ENCODE measurements around the gene SGMS2.
"Not testable (repeated sequence)": the region's sequence is repeated elsewhere in the genome, so short reads cannot be mapped to it uniquely, and the experiment has no call there.

The SGMS2 gene

DNA sequence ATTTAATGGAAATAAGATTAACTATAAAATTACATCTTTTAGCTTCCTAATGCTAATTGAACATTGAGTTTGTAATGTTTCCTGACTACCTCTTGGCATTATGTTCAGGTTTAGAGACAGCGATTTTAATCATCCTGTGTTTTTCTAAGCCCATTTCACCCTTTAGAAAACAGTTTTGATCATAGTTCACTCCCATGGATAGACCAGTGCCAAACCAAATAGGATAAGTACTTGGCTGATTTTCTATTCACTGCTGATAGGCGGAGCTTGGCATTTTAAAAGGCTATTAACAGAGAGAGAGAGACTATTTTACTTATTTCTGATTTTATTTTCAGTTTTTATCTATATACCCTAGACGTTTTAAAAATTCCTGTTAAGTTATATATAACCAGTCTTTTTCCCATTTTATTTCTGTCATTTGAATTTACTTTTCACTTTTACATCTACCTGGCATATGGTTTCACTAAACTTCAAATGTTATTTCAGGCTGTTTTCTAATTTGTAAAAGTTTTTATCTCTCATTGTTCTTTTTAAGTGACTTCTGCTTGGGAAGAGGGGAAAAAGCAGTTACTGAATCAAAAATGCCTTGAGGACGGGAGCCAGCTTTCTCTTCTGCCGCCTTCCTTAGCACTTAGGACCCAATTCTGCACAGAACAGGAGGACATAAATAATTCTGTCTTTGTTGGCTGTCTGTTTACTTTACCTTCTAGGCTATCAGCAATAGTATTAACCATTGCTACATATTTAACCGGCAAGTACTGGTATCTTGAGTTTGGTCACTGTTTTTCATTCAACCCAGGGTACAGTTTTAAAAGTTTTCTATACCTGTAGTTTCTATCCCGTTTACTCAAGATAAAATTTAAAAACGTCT, 46.4 kb downstream of the SGMS2 start:
- no peak for DNase-seq

DNA sequence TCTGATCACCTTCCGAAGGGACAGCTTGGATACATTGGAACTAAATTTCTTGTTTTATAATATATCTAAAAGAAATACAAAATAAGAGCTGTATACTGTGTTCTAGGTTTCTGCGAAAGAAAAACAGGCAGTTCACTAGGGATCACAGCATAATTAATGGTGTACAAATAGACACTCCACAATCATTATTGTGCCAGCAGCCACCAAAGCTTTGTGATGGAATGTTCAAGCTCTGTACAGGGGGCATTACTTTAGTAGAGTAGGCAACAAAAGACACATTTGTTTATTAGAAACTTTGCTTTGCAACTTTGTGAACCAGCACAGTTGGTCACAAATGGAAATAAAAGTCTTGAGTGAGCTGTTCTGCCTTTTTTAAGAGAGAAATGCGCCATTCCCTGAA, 49.3 kb downstream of the SGMS2 start:
- no peak for DNase-seq

DNA sequence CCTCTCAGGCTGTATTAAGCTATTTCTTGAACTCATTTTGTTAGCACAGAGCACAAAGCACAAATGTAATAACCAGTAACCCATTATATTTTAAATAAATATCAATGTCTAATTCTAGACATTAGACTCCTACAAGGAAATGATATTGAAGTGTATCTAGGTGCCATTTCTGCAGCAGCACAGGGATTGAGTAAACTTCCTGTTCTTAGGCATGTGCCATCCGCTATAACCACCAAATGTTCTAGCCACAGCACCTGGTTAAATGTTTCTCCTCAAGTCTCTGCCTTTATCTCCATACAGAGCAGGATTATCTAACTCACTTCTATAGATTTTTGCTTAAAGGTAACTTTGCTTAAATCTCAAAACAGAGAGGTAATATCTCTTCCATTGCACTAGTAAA, 51.4 kb downstream of the SGMS2 start:
- no peak for DNase-seq

- no peak for DNase-seq
These were observed 52.6 kb downstream of the SGMS2 start for GRCh38 chr4:107877361-107877760.

DNA sequence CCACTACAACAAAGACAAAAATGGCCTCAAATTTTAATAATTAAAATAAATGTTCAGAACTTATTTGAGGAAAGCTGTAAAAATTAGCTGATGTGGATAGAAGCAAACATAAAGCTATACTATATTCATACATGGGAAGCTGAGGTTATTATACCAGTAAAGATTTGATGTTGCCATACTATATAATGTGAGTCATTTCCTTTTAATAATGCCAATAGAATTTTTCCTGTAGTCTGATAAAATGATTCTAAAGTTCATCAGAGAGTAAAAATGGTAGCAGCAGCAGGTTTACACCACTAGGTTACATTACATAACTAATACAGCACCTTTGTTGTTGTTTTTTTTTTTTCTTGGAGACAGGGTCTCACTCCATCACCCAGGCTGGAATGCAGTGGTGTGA, 61.1 kb downstream of the SGMS2 start:
- DNase-seq = no peak

GRCh38 chr4:107888237-107888636, 63.5 kb downstream of the SGMS2 start:
- DNase-seq = no peak

DNA sequence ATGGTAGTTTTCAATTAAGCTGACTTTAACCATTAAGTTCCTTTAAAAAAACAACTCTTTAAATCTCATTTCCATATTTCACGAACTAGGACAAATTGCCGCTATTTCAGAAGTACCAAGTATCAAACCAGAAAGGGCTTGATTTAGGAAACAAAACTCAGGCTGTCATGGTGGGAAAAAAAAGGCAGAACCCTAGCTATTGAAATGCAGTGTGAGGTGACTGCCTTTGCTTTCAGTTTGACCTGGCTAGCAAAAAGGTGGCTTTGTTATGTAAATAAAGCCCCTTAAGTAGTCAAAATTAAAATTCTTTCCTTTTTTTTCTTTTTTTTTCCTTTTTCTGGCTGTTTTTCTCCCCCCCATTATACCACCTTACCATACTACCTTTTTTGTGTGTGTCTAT, 66.0 kb downstream of the SGMS2 start:
- DNase-seq = no peak

DNA sequence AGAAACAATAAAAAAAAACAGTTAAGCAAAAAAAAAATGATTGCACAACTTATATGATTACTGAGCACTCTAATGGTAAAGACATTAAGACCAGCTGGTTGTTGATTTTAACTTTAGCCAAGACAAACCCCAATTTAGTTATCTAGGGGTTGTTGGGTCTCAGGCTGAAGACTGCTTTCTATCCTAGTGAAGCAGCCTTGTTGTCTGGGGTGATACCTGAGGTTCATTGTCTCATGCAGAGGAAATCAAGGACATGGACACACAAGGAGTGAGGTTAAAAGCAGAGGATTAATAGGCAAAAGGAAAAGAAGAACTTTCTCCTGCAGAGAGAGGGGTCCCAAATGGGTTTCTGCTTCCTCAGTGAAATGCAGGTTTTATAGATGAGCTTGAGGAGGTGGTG, 66.6 kb downstream of the SGMS2 start:
- DNase-seq = no peak

- no peak for DNase-seq
These were observed 68.7 kb downstream of the SGMS2 start for GRCh38 chr4:107893171-107894137.

GRCh38 chr4:107894138-107894603, 69.4 kb downstream of the SGMS2 start:
- no peak for DNase-seq

GRCh38 chr4:107896158-107896645, 71.5 kb downstream of the SGMS2 start:
- no peak for DNase-seq

- no peak for DNase-seq
These were observed 71.9 kb downstream of the SGMS2 start for GRCh38 chr4:107896646-107897045.

DNA sequence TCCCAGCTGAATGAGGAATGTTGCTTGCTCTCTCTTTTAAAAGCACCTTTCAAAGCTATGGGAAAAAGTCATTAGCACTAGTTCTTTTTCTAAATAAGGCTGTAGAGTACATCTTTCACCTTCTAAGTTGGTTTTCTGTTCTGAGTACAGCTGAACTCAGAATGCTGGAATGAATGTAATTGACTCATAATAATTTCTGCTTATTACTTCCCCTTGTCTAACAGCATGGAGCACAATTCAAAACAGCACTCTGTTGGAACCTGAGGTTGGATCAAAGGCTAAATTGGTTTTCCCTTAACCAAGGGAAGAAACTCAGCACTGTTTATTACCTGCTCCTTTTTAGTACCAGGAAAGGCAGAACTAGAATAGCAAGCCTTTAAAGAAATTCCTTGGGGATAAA, 73.1 kb downstream of the SGMS2 start:
- DNase-seq = no peak

DNA sequence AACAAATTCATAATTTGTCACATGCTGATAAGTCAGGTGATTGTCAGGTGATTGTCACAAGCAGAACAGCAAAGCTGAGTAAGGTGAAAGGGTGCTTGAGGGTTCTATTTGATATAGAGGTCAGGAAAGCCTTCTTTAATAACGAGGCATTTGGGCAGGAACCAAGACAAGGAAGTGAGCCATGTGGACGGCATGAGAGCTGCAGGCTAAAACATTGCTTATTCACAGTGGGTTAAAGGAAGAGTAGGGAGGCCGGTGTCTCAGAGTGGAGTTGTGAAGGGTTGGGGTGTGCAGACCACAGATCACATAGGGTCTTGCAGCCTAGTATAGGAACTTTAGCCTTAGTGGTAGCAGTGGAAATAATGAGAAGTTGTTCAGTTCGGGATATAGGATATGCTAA, 75.3 kb downstream of the SGMS2 start:
- no peak for DNase-seq

DNA sequence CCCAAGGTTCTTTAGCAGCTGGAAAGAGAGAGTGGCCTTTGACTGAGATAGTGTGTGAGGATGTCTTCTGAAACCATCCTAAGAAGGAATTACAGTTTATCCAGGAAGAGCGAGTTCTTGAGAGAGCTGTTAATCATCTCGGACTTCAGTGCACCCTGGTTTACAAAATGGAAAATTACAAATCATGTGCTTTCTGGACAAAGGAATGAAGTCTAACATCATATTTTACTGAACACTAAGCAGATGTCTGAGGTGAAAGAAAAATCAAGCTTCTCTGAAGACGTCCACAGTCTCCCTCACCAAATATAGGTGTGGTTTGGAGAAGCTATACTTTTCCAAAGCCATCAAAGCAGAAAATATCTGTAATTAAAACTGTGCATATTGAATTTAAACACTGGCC, 75.8 kb downstream of the SGMS2 start:
- DNase-seq = no peak

- DNase-seq = no peak
These were observed 76.6 kb downstream of the SGMS2 start for GRCh38 chr4:107901213-107901934.

- no peak for DNase-seq
These were observed 78.0 kb downstream of the SGMS2 start for GRCh38 chr4:107902715-107903114.

- not testable (repeated sequence) for DNase-seq
These were observed 80.3 kb downstream of the SGMS2 start for GRCh38 chr4:107905082-107905481.

- no peak for DNase-seq
These were observed 81.8 kb downstream of the SGMS2 start for GRCh38 chr4:107906458-107907100.

DNA sequence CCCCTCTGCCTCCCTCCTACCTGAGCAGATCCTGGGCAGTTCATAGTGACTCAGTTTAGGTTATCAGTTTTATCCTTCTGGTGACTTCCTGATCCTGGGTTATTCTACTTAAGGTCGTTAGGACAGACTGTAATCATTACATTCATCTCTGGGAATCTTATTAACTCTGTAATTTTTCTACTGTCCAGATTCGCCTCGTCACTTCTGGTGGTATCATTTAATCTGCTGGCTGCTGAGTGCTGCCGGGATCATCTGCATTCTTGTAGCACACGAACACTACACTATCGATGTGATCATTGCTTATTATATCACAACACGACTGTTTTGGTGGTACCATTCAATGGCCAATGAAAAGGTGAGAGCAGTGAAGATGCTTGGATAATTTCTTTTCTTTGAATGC, 83.6 kb downstream of the SGMS2 start:
- DNase-seq = no peak

- no peak for DNase-seq
These were observed 88.7 kb downstream of the SGMS2 start for GRCh38 chr4:107913283-107913899.

- no peak for DNase-seq
These were observed 90.5 kb downstream of the SGMS2 start for GRCh38 chr4:107915220-107915619.
